K562 (cell line): ENCODE measurements around the gene LYPD5. TPM values are rescaled to one million over a fixed set of nuclear protein-coding genes. Genes with fewer than 3 reads are reported as not detected.

Source experiments
- ADNP ChIP-seq: fragments of 200-800 bp; sonication (Bioruptor generic); IDR thresholded peaks from 2 replicates; pipeline ENCODE4 v1.6.1; 2016; ENCODE audit warnings: missing genetic modification characterization, missing compliant biosample characterization
- ARNT ChIP-seq, 2 experiments: fragments of 450-650 bp; IDR thresholded peaks; 2 replicates each; pipeline ENCODE4 v1.6.1; 2016; ENCODE audit warnings: mild to moderate bottlenecking in 1 of 2
- BCLAF1 ChIP-seq, 2 experiments: fragments of 450-650 bp in 1 of 2; IDR thresholded peaks; 2 replicates each; pipeline ENCODE4 v1.6.1; 2011 to 2017; ENCODE audit warnings: low read depth in 2 of 2, antibody characterized with exemption in 1 of 2, borderline replicate concordance in 1 of 2, low read length in 1 of 2, mild to moderate bottlenecking in 1 of 2, mixed read lengths in 1 of 2; ENCODE audit not compliant: control insufficient read depth in 1 of 2
- CCNT2 ChIP-seq: IDR thresholded peaks from 2 replicates; pipeline ENCODE4 v1.6.1; 2011; ENCODE audit warnings: borderline replicate concordance, low read depth, mild to moderate bottlenecking, moderate library complexity, mixed read lengths, low read length; ENCODE audit not compliant: insufficient read length; ENCODE audit errors: extremely low read depth
- CHD1 ChIP-seq: fragments of 200-600 bp; sonication (generic); IDR thresholded peaks from one replicate; pipeline ENCODE4 v1.6.1; 2012; ENCODE audit warnings: mild to moderate bottlenecking, moderate library complexity, low read length, inconsistent platforms
- CTCFL ChIP-seq: IDR thresholded peaks from 2 replicates; pipeline ENCODE4 v1.6.1; 2011; ENCODE audit warnings: borderline replicate concordance, low read depth, mild to moderate bottlenecking, moderate library complexity, low read length; ENCODE audit not compliant: insufficient read depth, poor library complexity, severe bottlenecking
- FOXK1 ChIP-seq: sonication (generic); formaldehyde crosslinking; IDR thresholded peaks from 2 replicates; pipeline ENCODE4 v1.8.0; 2022; ENCODE audit warnings: missing genetic modification reagents, mild to moderate bottlenecking, borderline replicate concordance
- GATAD2A ChIP-seq: fragments of 450-650 bp; IDR thresholded peaks from 2 replicates; pipeline ENCODE4 v1.6.1; 2017
- LARP7 ChIP-seq: fragments of 450-650 bp; IDR thresholded peaks from 2 replicates; pipeline ENCODE4 v1.6.1; 2016
- NFE2L1 ChIP-seq: fragments of 450-650 bp; IDR thresholded peaks from 2 replicates; pipeline ENCODE4 v1.6.1; 2016; ENCODE audit warnings: missing genetic modification characterization, low read depth, mild to moderate bottlenecking, missing compliant biosample characterization, moderate library complexity, borderline replicate concordance
- NUFIP1 ChIP-seq: fragments of 450-650 bp; IDR thresholded peaks from 2 replicates; pipeline ENCODE4 v1.6.1; 2018; ENCODE audit not compliant: partially characterized antibody
- PCBP2 ChIP-seq: fragments of 200-400 bp; formaldehyde crosslinking; IDR thresholded peaks from 2 replicates; pipeline ENCODE4 v1.6.1; 2018; ENCODE audit warnings: low read length, low read depth, mild to moderate bottlenecking, moderate library complexity; ENCODE audit not compliant: poor library complexity, severe bottlenecking
- PTTG1 ChIP-seq: fragments of 450-650 bp; IDR thresholded peaks from 2 replicates; pipeline ENCODE4 v1.6.1; 2016; ENCODE audit warnings: low read depth, mild to moderate bottlenecking, missing genetic modification characterization, missing compliant biosample characterization
- RAD51 ChIP-seq: fragments of 450-650 bp; IDR thresholded peaks from 2 replicates; pipeline ENCODE4 v1.7.1; 2016; ENCODE audit warnings: low read depth, mild to moderate bottlenecking, borderline replicate concordance
- RB1 ChIP-seq: fragments of 450-650 bp; IDR thresholded peaks from 2 replicates; pipeline ENCODE4 v1.6.1; 2017; ENCODE audit warnings: low read depth, mild to moderate bottlenecking
- RUNX1 ChIP-seq: sonication (generic); IDR thresholded peaks from 2 replicates; pipeline ENCODE4 v1.6.1; 2016; ENCODE audit warnings: antibody characterized with exemption, low read depth
- SMARCA5 ChIP-seq: fragments of 450-650 bp; IDR thresholded peaks from 2 replicates; pipeline ENCODE4 v1.6.1; 2016
- SPI1 ChIP-seq: IDR thresholded peaks from 2 replicates; pipeline ENCODE4 v1.6.1; 2011; ENCODE audit warnings: low read depth, low read length, control low read depth, borderline replicate concordance
- TAF15 ChIP-seq: fragments of 200-400 bp; formaldehyde crosslinking; IDR thresholded peaks from 2 replicates; pipeline ENCODE4 v1.6.1; 2017; ENCODE audit warnings: mild to moderate bottlenecking, low read depth, low read length, moderate library complexity
- TAL1 ChIP-seq: fragments of 450-650 bp; IDR thresholded peaks from 2 replicates; pipeline ENCODE4 v1.6.1; 2016; ENCODE audit warnings: mild to moderate bottlenecking
- TSC22D4 ChIP-seq: fragments of 450-650 bp; IDR thresholded peaks from 2 replicates; pipeline ENCODE4 v1.6.1; 2016; ENCODE audit warnings: missing genetic modification characterization, missing biosample characterization, control low read depth
- VEZF1 ChIP-seq: fragments of 200-800 bp; sonication (Bioruptor generic); IDR thresholded peaks from 2 replicates; pipeline ENCODE4 v1.6.1; 2017; ENCODE audit warnings: missing genetic modification characterization, missing compliant biosample characterization
- ZNF830 ChIP-seq: fragments of 250-450 bp; sonication (Bioruptor Pico); IDR thresholded peaks from 2 replicates; pipeline ENCODE4 v1.5.0; 2021; ENCODE audit warnings: mild to moderate bottlenecking
- polyA plus RNA-seq, 8 experiments: library from polyadenylated mRNA; depleted of rRNA in 4 of 8; stranded (reverse) in 5 of 8; unstranded in 3 of 8; fragments of >200 nt; fragmentation: Nextera tagmentation in 2 of 8; fragmentation: Illumina TruSeq in 1 of 8; extraction: Ambion mirVana in 2 of 8; extraction: Trizol in 1 of 8; gene quantifications; 2 replicates each; pipeline versions ENCODE4 v1.2.1 to v1.2.3, GENCODE V29; 2011 to 2014; ENCODE audit warnings: inconsistent platforms in 1 of 8, missing spikeins in 1 of 8
- total RNA-seq, 7 experiments: library from RNA; depleted of rRNA in 6 of 7; stranded (reverse); fragments of >200 nt in 6 of 7; fragmentation: Illumina TruSeq in 2 of 7; extraction: Trizol in 2 of 7; gene quantifications; 2 replicates each; pipeline versions ENCODE4 v1.2.1 to v1.2.3, GENCODE V29; 2011 to 2021; ENCODE audit warnings: low replicate concordance in 1 of 7

Gene LYPD5
- total and polyA plus RNA-seq, 9 of the 15 experiments (the other 6 are each of a cell fraction or from before 2014, with no cell fraction given) = 0.03 to 0.22 (median 0.10) TPM; not detected in 3

- peak; percentile 82; the same call in 1 of the 2 replicates for TF ChIP-seq RB1
- no peak for TF ChIP-seq NFE2L1 (tag)
- no peak for TF ChIP-seq ADNP (tag)
- peak; percentile 91 for TF ChIP-seq VEZF1 (CRISPR knock-in tag)
- TF ChIP-seq SMARCA5 = no peak
- TF ChIP-seq GATAD2A = no peak
- TF ChIP-seq SPI1 = peak; percentile 25; the same call in 1 of the 2 replicates
- peak; percentile 75 for TF ChIP-seq CCNT2
- no peak for TF ChIP-seq NUFIP1
- TF ChIP-seq FOXK1 (CRISPR knock-in tag) = peak; percentile 71; the same call in 1 of the 2 replicates
- no peak for TF ChIP-seq PTTG1 (tag)
- no peak for TF ChIP-seq LARP7
- no peak for TF ChIP-seq TAL1
- no peak for TF ChIP-seq CHD1
- no peak for TF ChIP-seq ARNT (IDR thresholded peaks at IDR 0.05)
- no peak for TF ChIP-seq RAD51
- TF ChIP-seq CTCFL = no peak
- no peak for TF ChIP-seq PCBP2
- TF ChIP-seq TSC22D4 (tag) = no peak
- TF ChIP-seq ZNF830 (CRISPR knock-in tag) = no peak
- TF ChIP-seq RUNX1 = no peak; the same call in 1 of the 2 replicates
- TF ChIP-seq TAF15 = no peak
- TF ChIP-seq BCLAF1 (IDR thresholded peaks at IDR 0.05; ENCODE audit: borderline replicate concordance in 1 of 2, control insufficient read depth in 1 of 2, low read depth in 2 of 2, low read length in 1 of 2) = no peak
Measured at GRCh38 chr19:43754503-43755255, 47.6 kb downstream of the LYPD5 start, which contains the start of gene SMG9 (continued).
